Neural cell (in vitro differentiated cells): Measurements from ENCODE around the gene CCDC148.
"Not testable (repeated sequence)": the region's sequence is repeated elsewhere in the genome, so short reads cannot be mapped to it uniquely, and the experiment has no call there.

Source experiments
- EP300 ChIP-seq: fragments of 450-650 bp; conservative IDR thresholded peaks from 2 replicates; pipeline ENCODE4 v1.6.1; 2014; ENCODE audit warnings: antibody characterized with exemption, mild to moderate bottlenecking, moderate library complexity; ENCODE audit not compliant: poor library complexity, severe bottlenecking
- EZH2 ChIP-seq: fragments of 200-600, 300-800 bp; shearing (Covaris generic), sonication (generic); IDR thresholded peaks from 2 replicates; pipeline ENCODE4 v1.6.1; 2014; ENCODE audit warnings: antibody characterized with exemption, low read length, borderline replicate concordance, mild to moderate bottlenecking; ENCODE audit not compliant: insufficient read depth, poor library complexity, severe bottlenecking
- MXI1 ChIP-seq: fragments of 450-650 bp; conservative IDR thresholded peaks from 2 replicates; pipeline ENCODE4 v1.6.1; 2014; ENCODE audit warnings: antibody characterized with exemption, mild to moderate bottlenecking; ENCODE audit not compliant: poor library complexity, severe bottlenecking
- POLR2AphosphoS5 ChIP-seq: IDR thresholded peaks from 2 replicates; pipeline ENCODE4 v1.6.1; 2012
- RAD21 ChIP-seq: fragments of 450-650 bp; conservative IDR thresholded peaks from 2 replicates; pipeline ENCODE4 v1.6.1; 2014; ENCODE audit warnings: antibody characterized with exemption, mild to moderate bottlenecking, moderate library complexity
- SMC3 ChIP-seq: fragments of 450-650 bp; conservative IDR thresholded peaks from 2 replicates; pipeline ENCODE4 v1.6.1; 2014; ENCODE audit warnings: antibody characterized with exemption, mild to moderate bottlenecking, moderate library complexity; ENCODE audit not compliant: poor library complexity
- TAF1 ChIP-seq: IDR thresholded peaks from 2 replicates; pipeline ENCODE4 v1.6.1; 2012; ENCODE audit warnings: low read depth
- TF ChIP-seq, protein P1 (sequence below): IDR thresholded peaks from 2 replicates; pipeline ENCODE4 v1.6.1; 2012; ENCODE audit warnings: borderline replicate concordance
- TF ChIP-seq, protein P2 (sequence below): fragments of 450-650 bp; IDR thresholded peaks from 2 replicates; pipeline ENCODE4 v1.5.1; 2014; ENCODE audit warnings: antibody characterized with exemption, mild to moderate bottlenecking, moderate library complexity; ENCODE audit not compliant: poor library complexity, severe bottlenecking

DNA sequence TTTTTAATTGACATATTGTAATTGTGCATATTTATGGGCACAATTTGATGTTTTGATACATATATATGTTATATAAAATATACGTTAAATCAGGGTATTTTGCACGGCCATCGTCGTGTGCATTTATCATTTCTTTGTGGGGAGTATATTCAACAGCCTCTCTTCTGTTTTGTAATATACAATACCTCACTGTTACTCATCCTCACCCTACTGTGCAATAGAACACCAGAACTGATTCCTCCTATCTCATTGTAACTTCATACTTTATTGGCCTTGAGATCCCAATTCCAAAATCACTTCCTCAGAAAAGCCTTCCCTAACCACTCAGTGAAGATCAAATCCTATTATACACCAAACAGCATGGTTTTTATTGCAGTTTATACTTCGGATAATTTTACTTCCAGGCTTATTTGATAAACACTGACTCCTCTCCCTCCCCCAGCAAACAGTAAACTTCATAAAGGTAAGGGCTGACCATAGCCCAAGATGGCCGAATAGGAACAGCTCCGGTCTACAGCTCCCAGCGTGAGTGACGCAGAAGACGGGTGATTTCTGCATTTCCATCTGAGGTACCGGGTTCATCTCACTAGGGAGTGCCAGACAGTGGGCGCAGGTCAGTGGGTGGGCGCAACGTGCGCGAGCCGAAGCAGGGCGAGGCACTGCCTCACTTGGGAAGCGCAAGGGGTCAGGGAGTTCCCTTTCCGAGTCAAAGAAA is 105.6 kb downstream of the CCDC148 start:
- TF ChIP-seq, protein P1, sequence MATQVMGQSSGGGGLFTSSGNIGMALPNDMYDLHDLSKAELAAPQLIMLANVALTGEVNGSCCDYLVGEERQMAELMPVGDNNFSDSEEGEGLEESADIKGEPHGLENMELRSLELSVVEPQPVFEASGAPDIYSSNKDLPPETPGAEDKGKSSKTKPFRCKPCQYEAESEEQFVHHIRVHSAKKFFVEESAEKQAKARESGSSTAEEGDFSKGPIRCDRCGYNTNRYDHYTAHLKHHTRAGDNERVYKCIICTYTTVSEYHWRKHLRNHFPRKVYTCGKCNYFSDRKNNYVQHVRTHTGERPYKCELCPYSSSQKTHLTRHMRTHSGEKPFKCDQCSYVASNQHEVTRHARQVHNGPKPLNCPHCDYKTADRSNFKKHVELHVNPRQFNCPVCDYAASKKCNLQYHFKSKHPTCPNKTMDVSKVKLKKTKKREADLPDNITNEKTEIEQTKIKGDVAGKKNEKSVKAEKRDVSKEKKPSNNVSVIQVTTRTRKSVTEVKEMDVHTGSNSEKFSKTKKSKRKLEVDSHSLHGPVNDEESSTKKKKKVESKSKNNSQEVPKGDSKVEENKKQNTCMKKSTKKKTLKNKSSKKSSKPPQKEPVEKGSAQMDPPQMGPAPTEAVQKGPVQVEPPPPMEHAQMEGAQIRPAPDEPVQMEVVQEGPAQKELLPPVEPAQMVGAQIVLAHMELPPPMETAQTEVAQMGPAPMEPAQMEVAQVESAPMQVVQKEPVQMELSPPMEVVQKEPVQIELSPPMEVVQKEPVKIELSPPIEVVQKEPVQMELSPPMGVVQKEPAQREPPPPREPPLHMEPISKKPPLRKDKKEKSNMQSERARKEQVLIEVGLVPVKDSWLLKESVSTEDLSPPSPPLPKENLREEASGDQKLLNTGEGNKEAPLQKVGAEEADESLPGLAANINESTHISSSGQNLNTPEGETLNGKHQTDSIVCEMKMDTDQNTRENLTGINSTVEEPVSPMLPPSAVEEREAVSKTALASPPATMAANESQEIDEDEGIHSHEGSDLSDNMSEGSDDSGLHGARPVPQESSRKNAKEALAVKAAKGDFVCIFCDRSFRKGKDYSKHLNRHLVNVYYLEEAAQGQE: not testable (repeated sequence)
- TF ChIP-seq, protein P2, sequence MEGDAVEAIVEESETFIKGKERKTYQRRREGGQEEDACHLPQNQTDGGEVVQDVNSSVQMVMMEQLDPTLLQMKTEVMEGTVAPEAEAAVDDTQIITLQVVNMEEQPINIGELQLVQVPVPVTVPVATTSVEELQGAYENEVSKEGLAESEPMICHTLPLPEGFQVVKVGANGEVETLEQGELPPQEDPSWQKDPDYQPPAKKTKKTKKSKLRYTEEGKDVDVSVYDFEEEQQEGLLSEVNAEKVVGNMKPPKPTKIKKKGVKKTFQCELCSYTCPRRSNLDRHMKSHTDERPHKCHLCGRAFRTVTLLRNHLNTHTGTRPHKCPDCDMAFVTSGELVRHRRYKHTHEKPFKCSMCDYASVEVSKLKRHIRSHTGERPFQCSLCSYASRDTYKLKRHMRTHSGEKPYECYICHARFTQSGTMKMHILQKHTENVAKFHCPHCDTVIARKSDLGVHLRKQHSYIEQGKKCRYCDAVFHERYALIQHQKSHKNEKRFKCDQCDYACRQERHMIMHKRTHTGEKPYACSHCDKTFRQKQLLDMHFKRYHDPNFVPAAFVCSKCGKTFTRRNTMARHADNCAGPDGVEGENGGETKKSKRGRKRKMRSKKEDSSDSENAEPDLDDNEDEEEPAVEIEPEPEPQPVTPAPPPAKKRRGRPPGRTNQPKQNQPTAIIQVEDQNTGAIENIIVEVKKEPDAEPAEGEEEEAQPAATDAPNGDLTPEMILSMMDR: not testable (repeated sequence)
- TF ChIP-seq EZH2, POLR2AphosphoS5, EP300, TAF1, SMC3, MXI1, RAD21: not testable (repeated sequence)
